ENCODE results near the gene BBS10.

The BBS10 gene

DNA sequence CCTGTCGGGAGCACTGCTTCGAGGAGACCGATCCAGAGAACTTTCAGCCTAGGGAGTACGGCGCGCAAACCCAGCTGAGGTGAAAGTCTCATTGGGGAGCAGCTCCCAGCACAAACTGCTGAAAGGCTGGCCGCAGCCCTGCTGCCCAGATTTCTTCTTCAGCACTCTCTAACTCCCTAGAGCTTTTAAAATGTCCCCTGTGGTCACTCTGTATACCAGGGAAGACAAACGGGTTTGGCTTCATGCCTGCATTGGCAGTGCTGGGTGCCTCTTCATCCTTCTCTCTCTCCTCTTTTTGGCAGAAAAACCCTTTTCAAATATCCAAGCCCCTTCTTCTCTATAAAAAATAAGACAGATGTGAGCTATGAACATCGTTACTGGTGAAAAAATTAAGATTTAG is 34.9 kb downstream of the BBS10 start:
- DNase-seq (no peak), ATAC-seq (replicated peaks) (no peak)
- Mint-ChIP-seq H3K4me1 (peaks cover 0 to 2% of the 10 kb centered on the region in 2 donors), H3K27ac (no peak overlapping the region), H3K36me3 (no peaks in the 10 kb centered on the region), H3K27me3 (peaks cover 12 to 28% of the 10 kb centered on the region in 2 donors), H3K4me3 (no peak overlapping the region), H3K9me3 (no peaks in the 10 kb centered on the region)

DNA sequence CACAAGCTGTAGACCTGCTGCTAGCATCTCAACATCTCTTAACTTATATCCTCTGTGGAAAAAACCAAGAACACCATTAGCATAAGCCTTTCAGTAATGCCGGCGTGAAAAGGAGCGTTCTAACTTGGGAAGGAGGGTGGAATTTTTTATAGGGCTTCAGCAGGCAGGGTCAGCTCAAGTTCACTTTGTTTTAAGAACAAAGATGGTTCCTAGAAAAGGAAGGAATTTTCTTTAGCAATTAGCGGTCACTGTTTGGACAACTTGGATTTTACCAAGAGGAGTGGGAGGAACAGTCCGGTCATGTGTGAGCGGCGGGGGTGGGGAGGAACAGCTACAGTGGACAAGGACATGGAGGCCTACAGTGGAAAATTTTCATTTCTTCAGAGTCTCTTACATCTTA is 35.9 kb downstream of the BBS10 start:
- H3K4me1 Mint-ChIP-seq = peaks cover 0 to 2% of the 10 kb centered on the region in 2 donors
- H3K9me3 Mint-ChIP-seq = no peaks in the 10 kb centered on the region
- H3K4me3 Mint-ChIP-seq = no peak overlapping the region
- H3K27ac Mint-ChIP-seq = no peak overlapping the region
- H3K27me3 Mint-ChIP-seq = peaks cover 17 to 32% of the 10 kb centered on the region in 2 donors
- ATAC-seq (replicated peaks) (no peak), DNase-seq (no peak)
- no peaks in the 10 kb centered on the region for H3K36me3 Mint-ChIP-seq

DNA sequence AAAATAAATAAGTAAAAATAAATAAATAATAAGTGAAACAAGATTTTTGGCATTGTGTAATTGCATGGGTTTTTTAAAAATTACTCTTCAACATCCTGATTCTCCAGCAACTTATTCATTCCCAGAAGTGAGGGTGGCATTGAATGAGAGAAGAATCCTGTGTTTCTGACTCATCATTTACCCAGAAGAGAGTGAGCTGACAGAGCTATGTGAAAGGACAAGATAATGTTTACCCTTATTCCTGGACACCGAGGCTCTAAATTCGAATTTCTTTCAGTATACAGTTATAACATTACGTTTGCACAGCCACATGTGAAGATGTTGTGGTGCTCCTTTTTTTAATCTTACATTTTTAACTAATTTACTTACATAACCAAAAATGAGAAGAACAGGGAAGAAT is 36.4 kb downstream of the BBS10 start:
- H3K4me3 Mint-ChIP-seq = no peak overlapping the region
- no peaks in the 10 kb centered on the region for H3K36me3 Mint-ChIP-seq
- no peaks in the 10 kb centered on the region for H3K9me3 Mint-ChIP-seq
- peaks cover 0 to 2% of the 10 kb centered on the region in 2 donors for H3K4me1 Mint-ChIP-seq
- DNase-seq = no peak
- ATAC-seq (replicated peaks) = no peak
- peaks cover 17 to 37% of the 10 kb centered on the region in 2 donors for H3K27me3 Mint-ChIP-seq
- no peak overlapping the region for H3K27ac Mint-ChIP-seq

DNA sequence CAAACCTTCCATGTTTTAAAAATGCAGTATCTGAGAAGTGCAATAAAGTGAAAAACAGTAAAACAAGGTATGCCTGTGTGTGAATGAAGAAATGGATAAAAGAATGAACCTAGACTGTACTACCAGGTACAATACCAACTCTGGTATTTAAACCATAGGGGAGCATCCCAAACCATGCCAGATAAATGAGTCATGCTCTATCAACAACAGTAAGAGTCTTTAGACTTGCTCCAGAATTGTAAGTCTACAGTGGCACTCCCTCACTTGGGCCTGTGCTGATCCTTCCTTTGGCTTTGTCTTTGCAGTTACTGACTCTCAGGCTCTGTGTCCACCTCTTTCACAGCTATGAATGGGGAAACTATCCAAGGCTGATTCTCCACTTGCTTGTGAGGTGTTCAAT is 38.1 kb downstream of the BBS10 start:
- Mint-ChIP-seq H3K27me3 (peaks cover 11 to 34% of the 10 kb centered on the region in 2 donors), H3K4me1 (peaks cover 0 to 2% of the 10 kb centered on the region in 2 donors), H3K36me3 (no peaks in the 10 kb centered on the region), H3K27ac (no peak overlapping the region), H3K9me3 (no peaks in the 10 kb centered on the region), H3K4me3 (no peak overlapping the region)
- ATAC-seq (replicated peaks) = no peak
- DNase-seq = no peak

DNA sequence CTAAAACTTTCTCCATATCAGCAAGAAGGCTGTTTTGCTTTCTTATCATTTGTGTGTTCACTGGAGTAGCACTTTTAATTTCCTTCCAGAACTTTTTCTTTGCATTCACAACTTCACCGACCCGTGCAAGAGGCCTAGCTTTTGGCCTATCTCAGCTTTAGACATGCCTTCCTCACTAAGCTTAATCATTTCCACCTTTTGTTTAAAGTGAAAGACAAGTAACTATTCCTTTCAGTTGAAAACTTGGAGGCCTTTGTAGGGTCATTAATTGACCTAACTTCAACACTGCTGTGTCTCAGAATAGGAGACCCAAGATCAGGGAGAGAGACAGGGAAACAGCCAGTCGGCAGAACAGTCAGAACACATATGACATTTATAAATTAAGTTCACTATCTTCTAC is 39.3 kb downstream of the BBS10 start:
- Mint-ChIP-seq H3K9me3 (no peaks in the 10 kb centered on the region), H3K4me3 (no peak overlapping the region), H3K27ac (no peak overlapping the region), H3K36me3 (no peaks in the 10 kb centered on the region), H3K27me3 (peaks cover 11 to 30% of the 10 kb centered on the region in 2 donors), H3K4me1 (no peaks in the 10 kb centered on the region)
- no peak for DNase-seq
- ATAC-seq (replicated peaks) = no peak

DNA sequence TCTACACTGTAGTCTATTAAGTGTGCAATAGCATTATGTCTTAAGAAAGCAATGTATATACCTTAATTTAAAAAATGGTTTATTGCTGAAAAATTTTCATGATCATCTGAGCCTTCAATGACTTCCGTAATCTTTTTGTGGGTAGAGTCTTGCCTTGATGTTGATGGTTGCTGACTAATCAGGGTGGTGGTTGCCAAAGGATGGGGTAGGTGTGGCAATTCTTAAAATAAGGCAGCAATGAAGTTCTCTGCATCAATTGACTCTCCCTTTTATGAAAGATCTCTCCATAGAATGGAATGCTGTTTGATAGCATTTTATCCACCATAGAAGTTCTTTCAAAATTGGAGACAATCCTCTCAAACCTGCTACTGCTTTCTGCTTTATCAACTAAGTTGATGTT is 41.1 kb downstream of the BBS10 start:
- DNase-seq (no peak), ATAC-seq (replicated peaks) (no peak)
- Mint-ChIP-seq H3K4me3 (no peak overlapping the region), H3K27me3 (peaks cover 18 to 23% of the 10 kb centered on the region in 2 donors), H3K36me3 (no peaks in the 10 kb centered on the region), H3K27ac (no peak overlapping the region), H3K4me1 (no peaks in the 10 kb centered on the region), H3K9me3 (no peaks in the 10 kb centered on the region)

DNA sequence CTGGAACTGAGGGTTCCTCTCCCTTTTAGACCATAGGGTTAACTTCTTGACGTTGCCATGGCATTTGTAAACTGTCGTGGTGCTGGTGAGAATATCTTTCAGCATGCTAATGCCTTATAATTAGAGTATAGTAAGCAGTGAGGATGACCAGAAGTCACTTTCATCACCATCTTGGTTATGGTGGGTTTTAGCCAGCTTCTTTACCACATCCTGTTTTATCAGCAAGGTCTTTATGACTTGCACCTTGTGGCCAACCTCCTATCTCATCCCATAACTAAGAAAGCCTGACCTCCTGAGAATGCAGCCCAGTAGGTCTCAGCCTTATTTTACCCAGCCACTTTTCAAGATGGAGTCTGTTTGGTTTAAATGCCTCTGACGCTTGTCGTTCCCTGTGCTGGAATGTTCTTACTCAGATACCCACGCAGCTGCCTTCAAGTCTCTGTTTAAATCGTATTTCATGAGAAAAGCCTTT is 44.2 kb downstream of the BBS10 start:
- Mint-ChIP-seq H3K4me3 (no peak overlapping the region), H3K9me3 (no peaks in the 10 kb centered on the region), H3K36me3 (no peaks in the 10 kb centered on the region), H3K27ac (no peak overlapping the region), H3K27me3 (peaks cover 15 to 18% of the 10 kb centered on the region in 2 donors), H3K4me1 (no peaks in the 10 kb centered on the region)
- ATAC-seq (replicated peaks) (no peak), DNase-seq (no peak)

DNA sequence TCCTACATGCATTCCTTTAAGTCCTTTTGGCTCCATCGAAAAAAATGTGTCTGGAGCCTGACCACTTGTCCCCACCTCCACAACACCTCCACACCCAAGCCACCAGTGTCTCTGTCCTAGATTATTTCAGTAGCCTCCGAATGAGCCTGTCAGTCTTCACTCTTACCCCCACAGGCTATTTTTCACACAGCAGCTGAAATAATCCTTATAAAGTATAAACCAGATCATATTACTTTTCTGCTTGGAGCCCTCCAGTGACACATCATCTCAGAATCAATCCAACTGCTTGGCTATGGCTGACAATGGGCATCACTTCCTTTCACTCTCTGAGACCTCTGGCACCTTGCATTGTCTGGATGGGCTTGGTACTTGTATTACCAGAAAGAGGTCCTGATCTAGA is 44.9 kb downstream of the BBS10 start:
- Mint-ChIP-seq H3K4me1 (no peaks in the 10 kb centered on the region), H3K36me3 (no peaks in the 10 kb centered on the region), H3K27me3 (peaks cover 15 to 18% of the 10 kb centered on the region in 2 donors), H3K27ac (no peak overlapping the region), H3K9me3 (no peaks in the 10 kb centered on the region), H3K4me3 (no peak overlapping the region)
- no peak for ATAC-seq (replicated peaks)
- DNase-seq = no peak

DNA sequence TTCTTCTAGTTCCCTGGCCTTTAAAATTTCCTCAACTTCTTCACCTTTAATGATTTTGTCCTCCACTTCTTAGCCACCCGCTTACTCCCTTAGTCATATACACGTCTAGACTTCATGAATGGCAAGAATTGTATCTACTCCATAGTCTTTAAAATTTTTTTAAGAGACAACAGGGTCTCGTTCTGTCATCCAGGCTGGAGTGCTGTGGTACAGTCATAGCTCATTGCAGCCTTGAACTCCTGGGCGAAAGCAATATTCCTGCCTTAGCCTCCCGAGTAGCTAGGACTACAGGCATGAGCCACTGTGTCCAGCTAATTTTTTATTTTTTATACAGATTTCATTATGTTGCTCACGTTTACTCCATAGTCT is 47.9 kb downstream of the BBS10 start:
- ATAC-seq (replicated peaks) (no peak), DNase-seq (no peak)
- H3K4me3 Mint-ChIP-seq = no peak overlapping the region
- H3K9me3 Mint-ChIP-seq = no peaks in the 10 kb centered on the region
- no peak overlapping the region for H3K27ac Mint-ChIP-seq
- H3K36me3 Mint-ChIP-seq = no peaks in the 10 kb centered on the region
- H3K4me1 Mint-ChIP-seq = no peaks in the 10 kb centered on the region
- H3K27me3 Mint-ChIP-seq = peaks cover 0 to 7% of the 10 kb centered on the region in 2 donors

DNA sequence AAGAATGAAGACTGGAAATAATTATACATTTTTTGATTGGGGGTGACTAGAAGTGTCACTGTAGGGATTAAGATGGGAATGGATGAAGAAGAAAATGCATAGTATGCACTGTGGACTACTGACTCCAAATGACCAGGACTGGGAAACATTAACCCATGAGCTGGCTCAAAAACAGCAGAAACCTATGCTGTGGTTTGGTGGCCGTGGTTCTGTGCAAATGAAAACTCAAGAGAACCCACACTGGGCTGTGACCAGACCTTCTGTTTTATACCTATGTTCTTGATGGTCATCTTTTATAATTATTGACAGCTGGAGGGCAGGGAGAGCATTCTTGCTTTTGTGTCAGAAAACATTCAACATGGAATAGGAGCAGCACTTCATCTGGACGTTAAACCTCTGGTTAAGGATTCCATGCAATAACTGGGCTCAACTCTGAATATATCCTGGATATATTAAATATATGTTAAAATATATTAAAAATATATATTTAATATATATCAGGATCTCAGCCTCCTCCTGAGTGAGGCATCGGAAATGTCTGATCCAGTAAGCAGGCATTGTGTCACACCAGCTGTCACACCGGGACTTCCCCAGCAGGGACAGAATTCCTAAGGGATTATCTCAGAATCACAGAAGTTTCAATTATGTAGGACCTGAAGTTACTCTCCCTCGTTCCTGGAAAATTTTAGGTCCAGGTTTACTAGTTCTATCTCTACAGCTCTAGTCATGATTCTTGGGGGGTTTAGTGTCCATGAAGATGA is 48.5 kb downstream of the BBS10 start:
- Mint-ChIP-seq H3K27ac (no peak overlapping the region), H3K4me1 (no peaks in the 10 kb centered on the region), H3K9me3 (no peaks in the 10 kb centered on the region), H3K36me3 (no peaks in the 10 kb centered on the region), H3K27me3 (peaks cover 0 to 7% of the 10 kb centered on the region in 2 donors), H3K4me3 (no peak overlapping the region)
- DNase-seq (no peak), ATAC-seq (replicated peaks) (no peak)
